Cardiac muscle cell (in vitro differentiated cells and primary cell): Measurements from ENCODE around the gene UTS2B. TPM values are rescaled to one million over a fixed set of nuclear protein-coding genes. Genes with fewer than 3 reads are reported as not detected.

Experiments used
- DNase-seq, 2 donors: peaks; one replicate each; pipeline versions ENCODE4 v3.0.0 to v3.0.0-alpha.2; 2010 to 2017; ENCODE audit warnings: low read depth in 1 of 2, low spot score in 1 of 2
- H3K27ac ChIP-seq: fragments of 200-600 bp; sonication (generic); 2 replicates; pipeline ENCODE4 v1.5.1; 2016
- H3K27me3 ChIP-seq: fragments of 200-600 bp; sonication (generic); 2 replicates; pipeline ENCODE4 v1.6.0; 2016; ENCODE audit warnings: control low read depth
- H3K36me3 ChIP-seq: fragments of 200-600 bp; sonication (generic); 2 replicates; pipeline ENCODE4 v1.5.1; 2016; ENCODE audit warnings: control low read depth
- H3K4me1 ChIP-seq: fragments of 200-600 bp; sonication (generic); 2 replicates; pipeline ENCODE4 v1.8.1; 2017; ENCODE audit warnings: low read depth, mild to moderate bottlenecking, mixed run types
- H3K4me3 ChIP-seq: fragments of 200-600 bp; sonication (generic); 2 replicates; pipeline ENCODE4 v1.5.1; 2016; ENCODE audit warnings: mild to moderate bottlenecking
- H3K9me3 ChIP-seq: fragments of 200-600 bp; sonication (generic); 2 replicates; pipeline ENCODE4 v1.5.1; 2017; ENCODE audit warnings: low read depth, mild to moderate bottlenecking, control low read depth
- polyA plus RNA-seq: library from polyadenylated mRNA; unstranded; fragments of >200 nt; fragmentation: Nextera tagmentation; extraction: Ambion mirVana; gene quantifications from 2 replicates; pipeline ENCODE4 v1.2.1, GENCODE V29; 2016
- total RNA-seq: library from RNA; depleted of rRNA; stranded (reverse); fragments of >200 nt; gene quantifications from 2 replicates; pipeline ENCODE4 v1.2.3, GENCODE V29; 2016
- TF ChIP-seq, protein P1 (sequence below): IDR thresholded peaks from 2 replicates; pipeline ENCODE4 v1.5.1; 2012; ENCODE audit warnings: low read depth, mild to moderate bottlenecking, low read length

UTS2B gene
- total and polyA plus RNA-seq, 2 experiments from 2014 or later, result 1.9 TPM; not detected in 1

DNA sequence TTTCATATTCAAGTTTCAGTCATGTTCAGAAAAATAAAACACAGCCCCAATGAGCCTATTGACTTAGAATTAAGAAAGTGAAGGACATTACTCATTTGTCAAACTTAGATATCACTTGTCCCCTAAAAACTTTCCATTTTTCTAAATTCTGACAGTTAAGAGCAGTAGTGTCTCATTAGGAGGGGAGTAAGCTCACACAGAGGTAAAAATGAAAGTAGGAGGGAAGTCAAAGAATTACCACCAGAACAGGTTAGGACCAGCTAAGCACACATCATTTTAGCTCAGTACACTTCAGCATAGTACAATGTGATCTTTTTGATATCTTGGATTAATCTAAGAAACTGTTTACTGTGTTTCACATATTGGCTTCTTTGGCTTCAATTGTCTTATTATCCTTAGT, 67.0 kb downstream of the UTS2B start:
- peak in 1 of 2 donors; percentile 4 for DNase-seq
- no peaks in the 10 kb centered on the region for H3K9me3 ChIP-seq
- TF ChIP-seq, protein P1, sequence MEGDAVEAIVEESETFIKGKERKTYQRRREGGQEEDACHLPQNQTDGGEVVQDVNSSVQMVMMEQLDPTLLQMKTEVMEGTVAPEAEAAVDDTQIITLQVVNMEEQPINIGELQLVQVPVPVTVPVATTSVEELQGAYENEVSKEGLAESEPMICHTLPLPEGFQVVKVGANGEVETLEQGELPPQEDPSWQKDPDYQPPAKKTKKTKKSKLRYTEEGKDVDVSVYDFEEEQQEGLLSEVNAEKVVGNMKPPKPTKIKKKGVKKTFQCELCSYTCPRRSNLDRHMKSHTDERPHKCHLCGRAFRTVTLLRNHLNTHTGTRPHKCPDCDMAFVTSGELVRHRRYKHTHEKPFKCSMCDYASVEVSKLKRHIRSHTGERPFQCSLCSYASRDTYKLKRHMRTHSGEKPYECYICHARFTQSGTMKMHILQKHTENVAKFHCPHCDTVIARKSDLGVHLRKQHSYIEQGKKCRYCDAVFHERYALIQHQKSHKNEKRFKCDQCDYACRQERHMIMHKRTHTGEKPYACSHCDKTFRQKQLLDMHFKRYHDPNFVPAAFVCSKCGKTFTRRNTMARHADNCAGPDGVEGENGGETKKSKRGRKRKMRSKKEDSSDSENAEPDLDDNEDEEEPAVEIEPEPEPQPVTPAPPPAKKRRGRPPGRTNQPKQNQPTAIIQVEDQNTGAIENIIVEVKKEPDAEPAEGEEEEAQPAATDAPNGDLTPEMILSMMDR, result no peak
- no peak overlapping the region for H3K27ac ChIP-seq
- H3K36me3 ChIP-seq, result no peaks in the 10 kb centered on the region
- no peak overlapping the region for H3K4me3 ChIP-seq
- H3K27me3 ChIP-seq, result no peaks in the 10 kb centered on the region
- H3K4me1 ChIP-seq, result no peaks in the 10 kb centered on the region

GRCh38 chr3:191262650-191263049, 67.7 kb downstream of the UTS2B start:
- Histone ChIP-seq H3K36me3 (no peaks in the 10 kb centered on the region), H3K27me3 (no peaks in the 10 kb centered on the region), H3K4me1 (no peaks in the 10 kb centered on the region), H3K4me3 (no peak overlapping the region), H3K27ac (no peak overlapping the region), H3K9me3 (no peaks in the 10 kb centered on the region)
- TF ChIP-seq, protein P1, result no peak
- DNase-seq, result no peak

DNA sequence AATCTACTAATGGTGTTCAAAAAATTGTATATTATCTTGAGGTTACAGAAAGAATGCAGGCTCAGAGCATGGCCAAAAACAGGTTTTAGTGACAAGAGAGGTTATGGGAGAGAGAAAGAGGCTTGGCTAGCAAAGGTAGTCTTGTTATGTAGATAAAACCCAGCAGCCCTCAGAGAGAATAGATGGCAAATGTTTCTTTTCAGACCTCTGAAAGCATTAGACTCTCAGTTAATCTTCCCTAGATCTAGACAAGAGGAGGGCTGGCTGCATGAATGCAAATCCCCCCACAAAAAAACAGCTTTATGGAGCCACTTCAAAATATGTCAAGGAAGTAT, 69.1 kb downstream of the UTS2B start:
- H3K9me3 ChIP-seq, result no peaks in the 10 kb centered on the region
- H3K4me1 ChIP-seq, result no peaks in the 10 kb centered on the region
- no peak for DNase-seq
- no peak overlapping the region for H3K27ac ChIP-seq
- no peaks in the 10 kb centered on the region for H3K36me3 ChIP-seq
- TF ChIP-seq, protein P1, result no peak
- no peaks in the 10 kb centered on the region for H3K27me3 ChIP-seq
- no peak overlapping the region for H3K4me3 ChIP-seq

- DNase-seq, result no peak
- H3K36me3 ChIP-seq, result no peaks in the 10 kb centered on the region
- H3K27ac ChIP-seq, result no peak overlapping the region
- no peaks in the 10 kb centered on the region for H3K9me3 ChIP-seq
- H3K27me3 ChIP-seq, result no peaks in the 10 kb centered on the region
- TF ChIP-seq, protein P1, result no peak
- H3K4me1 ChIP-seq, result peaks cover under 1% of the 10 kb centered on the region
- no peak overlapping the region for H3K4me3 ChIP-seq
Measured at GRCh38 chr3:191260431-191261303, 69.7 kb downstream of the UTS2B start.

DNA sequence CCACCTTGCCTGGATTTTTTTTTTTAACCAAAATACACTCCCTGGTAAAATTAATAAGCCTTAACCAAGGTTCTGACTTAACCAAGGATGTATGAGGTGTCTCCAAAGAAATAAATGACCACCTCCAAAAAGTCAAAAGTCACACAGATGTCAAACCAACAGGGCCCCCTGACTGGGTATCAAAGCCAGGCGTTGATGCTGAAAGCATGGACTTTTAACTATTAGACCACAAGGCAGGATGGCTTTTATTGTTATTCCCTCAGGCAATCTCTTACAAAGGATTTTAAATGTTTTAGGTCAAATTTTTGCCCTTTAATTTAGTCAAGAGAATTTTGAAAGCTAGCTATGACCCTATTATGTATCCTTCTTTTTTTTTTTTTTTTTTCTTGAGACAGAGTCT, 70.8 kb downstream of the UTS2B start:
- DNase-seq, result no peak
- no peaks in the 10 kb centered on the region for H3K36me3 ChIP-seq
- TF ChIP-seq, protein P1, result no peak
- no peak overlapping the region for H3K27ac ChIP-seq
- no peaks in the 10 kb centered on the region for H3K27me3 ChIP-seq
- H3K4me3 ChIP-seq, result no peak overlapping the region
- H3K4me1 ChIP-seq, result peaks cover 7% of the 10 kb centered on the region
- H3K9me3 ChIP-seq, result no peaks in the 10 kb centered on the region
